ENCODE measurements around the gene DNAH14. TPM values are rescaled to one million over a fixed set of nuclear protein-coding genes. Genes with fewer than 3 reads are reported as not detected.
"Not testable (repeated sequence)": the region's sequence is repeated elsewhere in the genome, so short reads cannot be mapped to it uniquely, and the experiment has no call there.

Gene DNAH14
- 18.2 TPM for polyA plus RNA-seq
- long read RNA-seq, donor 1: 0 reads
- long read RNA-seq, donor 2, partial matches to known transcripts: 0 of 1 reads
- long read RNA-seq, donor 2, other reads (novel, unspliced or antisense): 0 of 1 reads
- long read RNA-seq, donor 3: 0 reads
- long read RNA-seq, donor 4: 0 reads
- long read RNA-seq, donor 5: 0 reads
- long read RNA-seq, donor 6: 0 reads
- long read RNA-seq, donor 7, partial matches to known transcripts: 0 of 2 reads
- long read RNA-seq, donor 7, other reads (novel, unspliced or antisense): 0 of 2 reads
- long read RNA-seq, donor 8: 0 reads
- long read RNA-seq, donor 9, partial matches to known transcripts: 0 of 1 reads
- long read RNA-seq, donor 9, other reads (novel, unspliced or antisense): 0 of 1 reads
- long read RNA-seq, donor 10, partial matches to known transcripts: 0 of 1 reads
- long read RNA-seq, donor 10, other reads (novel, unspliced or antisense): 0 of 1 reads
- long read RNA-seq, donor 11, partial matches to known transcripts: 0 of 1 reads
- long read RNA-seq, donor 11, other reads (novel, unspliced or antisense): 0 of 1 reads

GRCh38 chr1:224929335-224930237 lies at the start of gene DNAH14:
DNAH14 (plus strand) TSS chr1:224929675; CDS start chr1:224952703, 23,028 bp downstream.
- 10% methylated on average over 2 of the region's 75 CpGs for WGBS (ENCODE audit: insufficient coverage, low lambda C conversion rate)
- Histone ChIP-seq H3K27ac (ENCODE audit: low read length) (peak within 1 kb of the TSS; percentile 56), H3K4me1 (ENCODE audit: control insufficient read depth, insufficient read depth, low read length) (no peaks in the 10 kb centered on the region), H3K4me3 (ENCODE audit: low read length) (peak within 1 kb of the TSS; percentile 65), H3K27me3 (ENCODE audit: control insufficient read depth, insufficient read depth, low read length) (no peaks in the 10 kb centered on the region), H3K9me3 (ENCODE audit: control insufficient read depth, low read depth, low read length) (peaks cover 21% of the 10 kb centered on the region), H3K36me3 (ENCODE audit: control insufficient read depth, insufficient read depth, low read length) (no peaks in the 10 kb centered on the region)
- peak; percentile 74 to 90 for DNase-seq

- Histone ChIP-seq H3K36me3 (ENCODE audit: control insufficient read depth, insufficient read depth, low read length) (no peaks in the 10 kb centered on the region), H3K4me3 (ENCODE audit: low read length) (no peak overlapping the region), H3K27ac (ENCODE audit: low read length) (no peak overlapping the region), H3K9me3 (ENCODE audit: control insufficient read depth, low read depth, low read length) (peaks cover 6% of the 10 kb centered on the region), H3K27me3 (ENCODE audit: control insufficient read depth, insufficient read depth, low read length) (no peaks in the 10 kb centered on the region), H3K4me1 (ENCODE audit: control insufficient read depth, insufficient read depth, low read length) (peaks cover 36% of the 10 kb centered on the region)
- WGBS (ENCODE audit: insufficient coverage, low lambda C conversion rate): 20% methylated on average over 1 of the region's 8 CpGs
- DNase-seq: peak in 1 of 2 donors; percentile 36
Measured at GRCh38 chr1:224880593-224881307, 48.7 kb upstream of the DNAH14 start.

- WGBS (ENCODE audit: insufficient coverage, low lambda C conversion rate): no CpG with 5 or more reads among the region's 5 CpGs
- peaks cover 32% of the 10 kb centered on the region for H3K4me1 ChIP-seq (ENCODE audit: control insufficient read depth, insufficient read depth, low read length)
Measured at GRCh38 chr1:224881308-224881692, 48.2 kb upstream of the DNAH14 start.

GRCh38 chr1:224881762-224882211 lies 47.7 kb upstream of the DNAH14 start:
- H3K4me3 ChIP-seq (ENCODE audit: low read length): no peak overlapping the region
- no peaks in the 10 kb centered on the region for H3K36me3 ChIP-seq (ENCODE audit: control insufficient read depth, insufficient read depth, low read length)
- H3K27me3 ChIP-seq (ENCODE audit: control insufficient read depth, insufficient read depth, low read length): no peaks in the 10 kb centered on the region
- peaks cover 32% of the 10 kb centered on the region for H3K4me1 ChIP-seq (ENCODE audit: control insufficient read depth, insufficient read depth, low read length)
- H3K9me3 ChIP-seq (ENCODE audit: control insufficient read depth, low read depth, low read length): peaks cover 6% of the 10 kb centered on the region
- H3K27ac ChIP-seq (ENCODE audit: low read length): no peak overlapping the region
- DNase-seq: no peak

More at GRCh38 chr1:224881308-224881692, 48.2 kb upstream of the DNAH14 start:
- H3K36me3 ChIP-seq (ENCODE audit: control insufficient read depth, insufficient read depth, low read length); DNase-seq; H3K4me3 ChIP-seq (ENCODE audit: low read length); H3K9me3 ChIP-seq (ENCODE audit: control insufficient read depth, low read depth, low read length); H3K27ac ChIP-seq (ENCODE audit: low read length); H3K27me3 ChIP-seq (ENCODE audit: control insufficient read depth, insufficient read depth, low read length): not testable (repeated sequence)

- Histone ChIP-seq H3K9me3 (ENCODE audit: control insufficient read depth, low read depth, low read length) (peaks cover 6% of the 10 kb centered on the region), H3K36me3 (ENCODE audit: control insufficient read depth, insufficient read depth, low read length) (no peaks in the 10 kb centered on the region), H3K4me1 (ENCODE audit: control insufficient read depth, insufficient read depth, low read length) (peaks cover 32% of the 10 kb centered on the region), H3K27me3 (ENCODE audit: control insufficient read depth, insufficient read depth, low read length) (no peaks in the 10 kb centered on the region), H3K4me3 (ENCODE audit: low read length) (no peak overlapping the region), H3K27ac (ENCODE audit: low read length) (no peak overlapping the region)
- no peak for DNase-seq
- WGBS (ENCODE audit: insufficient coverage, low lambda C conversion rate): no CpG with 5 or more reads among the region's 4 CpGs
Measured at GRCh38 chr1:224882264-224882663, 47.2 kb upstream of the DNAH14 start.

- H3K36me3 ChIP-seq (ENCODE audit: control insufficient read depth, insufficient read depth, low read length): no peaks in the 10 kb centered on the region
- H3K4me1 ChIP-seq (ENCODE audit: control insufficient read depth, insufficient read depth, low read length): peaks cover 32% of the 10 kb centered on the region
- H3K9me3 ChIP-seq (ENCODE audit: control insufficient read depth, low read depth, low read length): peaks cover 6% of the 10 kb centered on the region
- no peak overlapping the region for H3K27ac ChIP-seq (ENCODE audit: low read length)
- H3K27me3 ChIP-seq (ENCODE audit: control insufficient read depth, insufficient read depth, low read length): no peaks in the 10 kb centered on the region
- H3K4me3 ChIP-seq (ENCODE audit: low read length): no peak overlapping the region
- 100% methylated on average over 1 of the region's 2 CpGs for WGBS (ENCODE audit: insufficient coverage, low lambda C conversion rate)
- no peak for DNase-seq
Measured at GRCh38 chr1:224883091-224883490, 46.4 kb upstream of the DNAH14 start.

GRCh38 chr1:224884361-224884801 lies 45.1 kb upstream of the DNAH14 start:
- peak; percentile 79 to 89 for DNase-seq
- no peaks in the 10 kb centered on the region for H3K27me3 ChIP-seq (ENCODE audit: control insufficient read depth, insufficient read depth, low read length)
- no CpG with 5 or more reads among the region's 1 CpG for WGBS (ENCODE audit: insufficient coverage, low lambda C conversion rate)

GRCh38 chr1:224885376-224885775 lies 44.1 kb upstream of the DNAH14 start:
- not testable (repeated sequence) for H3K27ac ChIP-seq (ENCODE audit: low read length); DNase-seq; H3K36me3 ChIP-seq (ENCODE audit: control insufficient read depth, insufficient read depth, low read length); H3K27me3 ChIP-seq (ENCODE audit: control insufficient read depth, insufficient read depth, low read length); H3K9me3 ChIP-seq (ENCODE audit: control insufficient read depth, low read depth, low read length); H3K4me3 ChIP-seq (ENCODE audit: low read length)
- WGBS (ENCODE audit: insufficient coverage, low lambda C conversion rate): no CpG with 5 or more reads among the region's 2 CpGs
- peaks cover 32% of the 10 kb centered on the region for H3K4me1 ChIP-seq (ENCODE audit: control insufficient read depth, insufficient read depth, low read length)

More at GRCh38 chr1:224884361-224884801, 45.1 kb upstream of the DNAH14 start:
- Histone ChIP-seq H3K9me3 (ENCODE audit: control insufficient read depth, low read depth, low read length) (peaks cover 6% of the 10 kb centered on the region), H3K36me3 (ENCODE audit: control insufficient read depth, insufficient read depth, low read length) (no peaks in the 10 kb centered on the region), H3K27ac (ENCODE audit: low read length) (peak overlapping the region; percentile 62), H3K4me1 (ENCODE audit: control insufficient read depth, insufficient read depth, low read length) (peaks cover 32% of the 10 kb centered on the region), H3K4me3 (ENCODE audit: low read length) (no peak overlapping the region)

- H3K9me3 ChIP-seq (ENCODE audit: control insufficient read depth, low read depth, low read length): no peaks in the 10 kb centered on the region
- H3K4me1 ChIP-seq (ENCODE audit: control insufficient read depth, insufficient read depth, low read length): no peaks in the 10 kb centered on the region
- no CpG with 5 or more reads among the region's 3 CpGs for WGBS (ENCODE audit: insufficient coverage, low lambda C conversion rate)
- no peaks in the 10 kb centered on the region for H3K27me3 ChIP-seq (ENCODE audit: control insufficient read depth, insufficient read depth, low read length)
- H3K27ac ChIP-seq (ENCODE audit: low read length): no peak overlapping the region
- DNase-seq: peak in 1 of 2 donors; percentile 9
- H3K36me3 ChIP-seq (ENCODE audit: control insufficient read depth, insufficient read depth, low read length): no peaks in the 10 kb centered on the region
- H3K4me3 ChIP-seq (ENCODE audit: low read length): no peak overlapping the region
Measured at GRCh38 chr1:224894915-224895314, 34.6 kb upstream of the DNAH14 start.
